PFSK-1 (cell line): ENCODE measurements around the gene TM9SF3.

Experiments
- POLR2AphosphoS5 ChIP-seq: IDR thresholded peaks from 2 replicates; pipeline ENCODE4 v1.6.1; 2012; ENCODE audit warnings: low read depth, mild to moderate bottlenecking, control low read depth, low read length, moderate library complexity
- REST ChIP-seq, 2 experiments: IDR thresholded peaks; 2 replicates each; pipeline versions ENCODE4 v1.6.1 to v1.8.0; 2011 to 2012; ENCODE audit warnings: low read depth in 2 of 2, low read length in 2 of 2, control low read depth in 1 of 2, inconsistent platforms in 1 of 2, mild to moderate bottlenecking in 1 of 2, moderate library complexity in 1 of 2; ENCODE audit not compliant: insufficient read depth in 1 of 2
- SIN3A ChIP-seq: IDR thresholded peaks from 2 replicates; pipeline ENCODE4 v1.6.1; 2012; ENCODE audit warnings: mild to moderate bottlenecking, low read length, moderate library complexity, borderline replicate concordance; ENCODE audit not compliant: insufficient read depth
- TAF1 ChIP-seq: IDR thresholded peaks from 2 replicates; pipeline ENCODE4 v1.6.1; 2012; ENCODE audit warnings: low read length, control low read depth, borderline replicate concordance; ENCODE audit not compliant: insufficient read depth

DNA sequence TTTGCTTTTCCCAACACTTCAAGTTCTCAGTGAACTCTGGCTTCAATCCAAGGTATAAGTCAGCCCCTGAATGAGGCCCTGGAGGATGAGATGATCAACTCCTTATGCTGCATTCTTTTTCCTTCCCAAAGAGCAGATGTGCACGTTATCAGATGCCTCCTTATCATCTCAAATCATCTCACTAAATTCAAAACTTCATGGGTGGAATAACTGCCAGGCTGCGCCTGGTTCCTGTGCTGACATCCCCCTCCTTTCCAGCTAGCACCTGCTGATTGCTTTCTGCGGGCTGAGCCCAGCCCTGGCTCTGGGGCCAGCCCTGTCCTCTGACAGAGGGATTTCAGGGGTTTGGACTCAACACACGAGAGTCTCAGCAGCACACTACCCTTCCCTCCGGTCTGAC, 118.0 kb downstream of the TM9SF3 start:
- TF ChIP-seq POLR2AphosphoS5 = no peak
- TF ChIP-seq REST (IDR thresholded peaks at IDR 0.05; ENCODE audit: insufficient read depth in 1 of 2, low read depth in 2 of 2, low read length in 2 of 2) = no peak
- TF ChIP-seq TAF1 = no peak
- TF ChIP-seq SIN3A = no peak
